K562 (cell line): ENCODE measurements around the gene NDUFC2. TPM values are rescaled to one million over a fixed set of nuclear protein-coding genes. Genes with fewer than 3 reads are reported as not detected.

Source experiments
- ATAC-seq: fragments of 200-7000 bp; cut with Tn5 transposase; 3 replicates; pipeline ENCODE4 v1.9.1; 2020; ENCODE audit warnings: moderate library complexity
- BruUV-seq: library from RNA; stranded (reverse); fragments of 400-500 nt; replicated peaks from 2 replicates; lab custom pipeline; 2021; lab: Mats Ljungman, UMichigan
- CTCF ChIA-PET: fragments of 300-600 bp; formaldehyde crosslinking; extraction: SDS; loops from one replicate; lab custom pipeline; 2021; ENCODE audit warnings: low intra/inter-chr PET ratio; lab: Yijun Ruan, JAX
- POLR2A ChIA-PET: fragments of 300-600, 350-650 bp; sonication (Branson Sonifier 250); formaldehyde crosslinking; extraction: SDS; loops from one replicate; lab custom pipeline; 2021; ENCODE audit warnings: antibody characterized with exemption, inconsistent platforms; lab: Yijun Ruan, JAX
- DNase-seq, 4 experiments: peaks; one replicate each; pipeline versions ENCODE4 v3.0.0 to v3.0.0-alpha.2; 2011 to 2018; ENCODE audit warnings: low spot score in 3 of 4, mixed read lengths in 3 of 4; ENCODE audit errors: extremely low read depth in 1 of 4
- FAIRE-seq: peaks from 2 replicates; lab custom pipeline; 2011; peaks lifted over from hg19 to GRCh38; lab: Jason Lieb, UNC
- H2AFZ ChIP-seq: 2 replicates; pipeline ENCODE4 v1.6.0; 2011; ENCODE audit warnings: low read depth, low read length, control low read depth, inconsistent platforms
- H3K27ac ChIP-seq: fragments of 200-600 bp; 3 replicates; pipeline ENCODE4 v1.8.0; 2011; ENCODE audit warnings: low read depth, mild to moderate bottlenecking, control low read depth, inconsistent platforms, low read length, moderate library complexity, mixed read lengths; ENCODE audit errors: extremely low read depth
- H3K27me3 ChIP-seq, 2 experiments: fragments of 300-600 bp in 1 of 2; 2 replicates in 1 of 2; 3 replicates in 1 of 2; pipeline versions ENCODE4 v1.6.0 to v1.8.0; 2011; ENCODE audit warnings: inconsistent platforms in 2 of 2, low read length in 2 of 2, mild to moderate bottlenecking in 1 of 2, mixed read lengths in 1 of 2, moderate library complexity in 1 of 2; ENCODE audit not compliant: control insufficient read depth in 2 of 2, insufficient read depth in 2 of 2
- H3K36me3 ChIP-seq: fragments of 300-600 bp; 3 replicates; pipeline ENCODE4 v1.8.0; 2011; ENCODE audit warnings: mild to moderate bottlenecking, low read length, inconsistent platforms; ENCODE audit not compliant: control insufficient read depth, insufficient read depth
- H3K4me1 ChIP-seq, 2 experiments: fragments of 200-600 bp in 1 of 2; replicated peaks in 1 of 2; 2 replicates in 1 of 2; 3 replicates in 1 of 2; pipeline versions ENCODE4 v1.5.1 to v1.8.0; 2011; ENCODE audit warnings: inconsistent platforms in 2 of 2, low read length in 2 of 2, mild to moderate bottlenecking in 1 of 2, mixed read lengths in 1 of 2, moderate library complexity in 1 of 2; ENCODE audit not compliant: control insufficient read depth in 2 of 2, insufficient read depth in 2 of 2
- H3K4me2 ChIP-seq: 2 replicates; pipeline ENCODE4 v1.6.1; 2011; ENCODE audit warnings: low read length, control low read depth, inconsistent platforms, mixed read lengths; ENCODE audit not compliant: insufficient read depth
- H3K4me3 ChIP-seq: fragments of 200-600 bp; sonication (generic), shearing (Covaris generic); 2 replicates; pipeline ENCODE4 v1.5.1; 2016; ENCODE audit warnings: control low read depth, inconsistent platforms
- H3K79me2 ChIP-seq: fragments of 200-600 bp; 3 replicates; pipeline ENCODE4 v1.8.0; 2011; ENCODE audit warnings: low read length, inconsistent platforms; ENCODE audit not compliant: control insufficient read depth, insufficient read depth
- H3K9ac ChIP-seq, 2 experiments: 2 replicates each; pipeline versions ENCODE4 v1.6.0 to v1.6.1; 2011; ENCODE audit warnings: low read depth in 2 of 2, low read length in 2 of 2, control low read depth in 1 of 2, inconsistent platforms in 1 of 2, mild to moderate bottlenecking in 1 of 2, mixed read lengths in 1 of 2; ENCODE audit not compliant: insufficient read depth in 1 of 2
- H3K9me1 ChIP-seq: one replicate; pipeline ENCODE4 v1.6.0; 2011; ENCODE audit warnings: inconsistent platforms, mild to moderate bottlenecking, low read length, moderate library complexity; ENCODE audit not compliant: control insufficient read depth, insufficient read depth
- H3K9me3 ChIP-seq: replicated peaks from 2 replicates; pipeline ENCODE4 v1.5.1; 2011; ENCODE audit warnings: low read depth, low read length, inconsistent platforms; ENCODE audit not compliant: control insufficient read depth, insufficient read depth
- H4K20me1 ChIP-seq: replicated peaks from 2 replicates; pipeline ENCODE4 v1.6.1; 2011; ENCODE audit warnings: low read length, inconsistent platforms, mixed read lengths; ENCODE audit not compliant: control insufficient read depth, insufficient read depth
- LCOR ChIP-seq: sonication (generic); formaldehyde crosslinking; IDR thresholded peaks from 2 replicates; pipeline ENCODE4 v1.8.0; 2022; ENCODE audit warnings: mild to moderate bottlenecking, missing genetic modification reagents
- RERE ChIP-seq: sonication (generic); formaldehyde crosslinking; IDR thresholded peaks from 2 replicates; pipeline ENCODE4 v1.8.0; 2023; ENCODE audit warnings: missing genetic modification reagents, mild to moderate bottlenecking, borderline replicate concordance
- SUPT5H ChIP-seq: fragments of 450-650 bp; IDR thresholded peaks from 2 replicates; pipeline ENCODE4 v1.6.1; 2016
- TSHZ1 ChIP-seq: fragments of 250-450 bp; sonication (Bioruptor Pico); IDR thresholded peaks from 2 replicates; pipeline ENCODE4 v1.4.0; 2020; ENCODE audit warnings: mild to moderate bottlenecking, moderate library complexity
- YBX1 ChIP-seq: fragments of 450-650 bp; IDR thresholded peaks from 2 replicates; pipeline ENCODE4 v1.7.1; 2016; ENCODE audit warnings: mild to moderate bottlenecking
- ZNF121 ChIP-seq: sonication (generic); formaldehyde crosslinking; conservative IDR thresholded peaks from 2 replicates; pipeline ENCODE4 v1.8.0; 2022; ENCODE audit warnings: missing genetic modification reagents
- WGBS: fragments of 100-300 bp; shearing (Covaris generic); methylation state at CpG from one replicate; pipeline ENCODE4 v1.1.6; 2016; ENCODE audit warnings: low coverage, mixed read lengths; ENCODE audit not compliant: insufficient coverage; ENCODE audit errors: missing lambda C conversion rate; 5-methylcytosine and 5-hydroxymethylcytosine counted together
- in situ Hi-C: fragments of 300-500 bp; cut with MboI; formaldehyde crosslinking; loops from 4 replicates; pipeline ENCODE4 v1.15.0; 2018; ENCODE audit warnings: inconsistent platforms, mixed read lengths
- intact Hi-C: fragments of 100-400 bp; cut with micrococcal nuclease; formaldehyde crosslinking; loops from 2 replicates; pipeline ENCODE4 v1.14.2; 2022
- polyA plus RNA-seq, 8 experiments: library from polyadenylated mRNA; depleted of rRNA in 4 of 8; stranded (reverse) in 5 of 8; unstranded in 3 of 8; fragments of >200 nt; fragmentation: Nextera tagmentation in 2 of 8; fragmentation: Illumina TruSeq in 1 of 8; extraction: Ambion mirVana in 2 of 8; extraction: Trizol in 1 of 8; gene quantifications; 2 replicates each; pipeline versions ENCODE4 v1.2.1 to v1.2.3, GENCODE V29; 2011 to 2014; ENCODE audit warnings: inconsistent platforms in 1 of 8, missing spikeins in 1 of 8
- total RNA-seq, 7 experiments: library from RNA; depleted of rRNA in 6 of 7; stranded (reverse); fragments of >200 nt in 6 of 7; fragmentation: Illumina TruSeq in 2 of 7; extraction: Trizol in 2 of 7; gene quantifications; 2 replicates each; pipeline versions ENCODE4 v1.2.1 to v1.2.3, GENCODE V29; 2011 to 2021; ENCODE audit warnings: low replicate concordance in 1 of 7

Gene NDUFC2
- total and polyA plus RNA-seq, 9 of the 15 experiments (the other 6 are each of a cell fraction or from before 2014, with no cell fraction given): 168 to 1,119 (median 442) TPM

GRCh38 chr11:78057462-78058055, 22.1 kb downstream of the NDUFC2 start:
- no peak for FAIRE-seq
- CTCF ChIA-PET: no interaction called here
- no peaks in the 10 kb centered on the region for H3K27me3 ChIP-seq

GRCh38 chr11:78056093-78056492, 23.6 kb downstream of the NDUFC2 start:
- in situ Hi-C loops: no loop called here
- BruUV-seq: no TSS peak
- no peaks in the 10 kb centered on the region for H3K36me3 ChIP-seq
- peak overlapping the region; percentile 10 to 53; a peak in 2 of 4 replicates for H3K9ac ChIP-seq
- DNase-seq: peak in 1 of 4 experiments; percentile 39
- no peak overlapping the region; the same call in 1 of the 2 replicates for H3K4me2 ChIP-seq
- POLR2A ChIA-PET: interaction anchor here (0.6 kb wide), 2 partner anchors 44 to 490 kb away, joined by 3 to 4 read pairs; no protein-coding TSS in a partner anchor
- H3K9me1 ChIP-seq: no peaks in the 10 kb centered on the region
- peaks cover 16 to 20% of the 10 kb centered on the region in 2 experiments for H3K4me1 ChIP-seq
- H3K27ac ChIP-seq: no peak overlapping the region
- intact Hi-C loops: no loop called here
- CTCF ChIA-PET: no interaction called here
- H3K4me3 ChIP-seq: no peak overlapping the region
- WGBS: 12% methylated on average over 3 of the region's 3 CpGs
- ATAC-seq: no peak
- no peaks in the 10 kb centered on the region for H3K27me3 ChIP-seq
- H2AFZ ChIP-seq: peak overlapping the region; percentile 65
- FAIRE-seq: no peak
- no peaks in the 10 kb centered on the region for H3K79me2 ChIP-seq
- H3K9me3 ChIP-seq: no peaks in the 10 kb centered on the region
- no peaks in the 10 kb centered on the region for H4K20me1 ChIP-seq
- TF ChIP-seq SUPT5H (no peak), RERE (CRISPR knock-in tag) (no peak), YBX1 (no peak), TSHZ1 (no peak)

More at GRCh38 chr11:78057462-78058055, 22.1 kb downstream of the NDUFC2 start:
- Histone ChIP-seq H3K79me2 (no peaks in the 10 kb centered on the region), H3K36me3 (no peaks in the 10 kb centered on the region), H3K4me2 (no peak overlapping the region), H4K20me1 (no peaks in the 10 kb centered on the region), H3K9me1 (no peaks in the 10 kb centered on the region), H3K27ac (no peak overlapping the region), H3K4me1 (peaks cover 24% of the 10 kb centered on the region in 2 experiments), H3K4me3 (no peak overlapping the region), H3K9ac (no peak overlapping the region), H2AFZ (no peak overlapping the region), H3K9me3 (no peaks in the 10 kb centered on the region)
- POLR2A ChIA-PET: interaction anchor here (0.5 to 1.1 kb wide), 3 partner anchors 12 to 20 kb away, joined by 3 read pairs; no protein-coding TSS in a partner anchor
- ATAC-seq (peak; percentile 5; the same call in 1 of the 3 replicates), DNase-seq (no peak)
- intact Hi-C loops (no loop called here), in situ Hi-C loops (no loop called here)
- no TSS peak for BruUV-seq
- 71% methylated on average over 10 of the region's 10 CpGs for WGBS
- TF ChIP-seq LCOR (CRISPR knock-in tag) (no peak), ZNF121 (CRISPR knock-in tag) (peak; percentile 64)
